SK-N-SH (cell line): ENCODE results near the gene TMEM41A.

Source experiments
- FOXM1 ChIP-seq: IDR thresholded peaks from 2 replicates; pipeline ENCODE4 v1.4.0; 2012; ENCODE audit warnings: low read depth, mild to moderate bottlenecking
- POLR2AphosphoS5 ChIP-seq: IDR thresholded peaks from 2 replicates; pipeline ENCODE4 v1.6.1; 2012; ENCODE audit warnings: low read depth, low read length
- RCOR1 ChIP-seq: fragments of 150-350 bp; IDR thresholded peaks from 2 replicates; pipeline ENCODE4 v1.6.1; 2017; ENCODE audit warnings: antibody characterized with exemption, low read length
- TF ChIP-seq, protein P1 (sequence below): fragments of 200-600 bp; sonication (generic); IDR thresholded peaks from 2 replicates; pipeline ENCODE4 v1.6.1; 2017; ENCODE audit warnings: antibody characterized with exemption, mild to moderate bottlenecking, moderate library complexity

DNA sequence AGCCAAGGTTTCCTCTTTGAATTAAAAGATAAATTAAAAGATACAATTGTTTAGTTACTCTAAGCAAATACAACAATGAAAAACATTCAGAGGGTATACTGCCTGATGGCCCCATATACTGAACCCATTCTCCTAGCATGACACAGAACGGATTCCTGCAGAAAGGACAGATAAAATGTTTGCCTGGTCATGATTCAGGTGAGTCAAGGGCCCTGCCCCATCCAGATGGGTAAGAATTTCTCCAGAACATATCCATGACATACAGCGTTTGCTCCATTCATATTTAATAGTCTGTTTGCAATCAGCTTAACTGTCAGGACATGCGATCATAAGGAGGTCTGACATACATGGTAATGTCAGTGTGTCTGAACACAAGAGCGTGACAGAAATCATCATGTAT is 8.6 kb downstream of the TMEM41A start:
- TF ChIP-seq FOXM1 (no peak), RCOR1 (no peak), POLR2AphosphoS5 (no peak)
- TF ChIP-seq, protein P1, sequence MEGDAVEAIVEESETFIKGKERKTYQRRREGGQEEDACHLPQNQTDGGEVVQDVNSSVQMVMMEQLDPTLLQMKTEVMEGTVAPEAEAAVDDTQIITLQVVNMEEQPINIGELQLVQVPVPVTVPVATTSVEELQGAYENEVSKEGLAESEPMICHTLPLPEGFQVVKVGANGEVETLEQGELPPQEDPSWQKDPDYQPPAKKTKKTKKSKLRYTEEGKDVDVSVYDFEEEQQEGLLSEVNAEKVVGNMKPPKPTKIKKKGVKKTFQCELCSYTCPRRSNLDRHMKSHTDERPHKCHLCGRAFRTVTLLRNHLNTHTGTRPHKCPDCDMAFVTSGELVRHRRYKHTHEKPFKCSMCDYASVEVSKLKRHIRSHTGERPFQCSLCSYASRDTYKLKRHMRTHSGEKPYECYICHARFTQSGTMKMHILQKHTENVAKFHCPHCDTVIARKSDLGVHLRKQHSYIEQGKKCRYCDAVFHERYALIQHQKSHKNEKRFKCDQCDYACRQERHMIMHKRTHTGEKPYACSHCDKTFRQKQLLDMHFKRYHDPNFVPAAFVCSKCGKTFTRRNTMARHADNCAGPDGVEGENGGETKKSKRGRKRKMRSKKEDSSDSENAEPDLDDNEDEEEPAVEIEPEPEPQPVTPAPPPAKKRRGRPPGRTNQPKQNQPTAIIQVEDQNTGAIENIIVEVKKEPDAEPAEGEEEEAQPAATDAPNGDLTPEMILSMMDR = no peak
